ENCODE data around the gene NDUFS7. TPM values are rescaled to one million over a fixed set of nuclear protein-coding genes. Genes with fewer than 3 reads are reported as not detected.

NDUFS7 gene
- total RNA-seq, 1 donor from 2014 or later: 83.3 TPM

- Mint-ChIP-seq H3K4me1 (ENCODE audit: unreplicated experiment) (no peaks in the 10 kb centered on the region), H3K27ac (no peak overlapping the region), H3K9me3 (no peaks in the 10 kb centered on the region), H3K27me3 (no peaks in the 10 kb centered on the region), H3K36me3 (no peaks in the 10 kb centered on the region), H3K4me3 (no peak overlapping the region)
- TF ChIP-seq CTCF (conservative IDR thresholded peaks at IDR 0.05): no peak
- no peak for DNase-seq (ENCODE audit: extremely low spot score, unreplicated experiment)
These were observed 11.7 kb downstream of the NDUFS7 start for GRCh38 chr19:1395194-1396018.

- no peaks in the 10 kb centered on the region for H3K36me3 Mint-ChIP-seq
- no peaks in the 10 kb centered on the region for H3K4me1 Mint-ChIP-seq (ENCODE audit: unreplicated experiment)
- DNase-seq (ENCODE audit: extremely low spot score, unreplicated experiment): no peak
- TF ChIP-seq CTCF (conservative IDR thresholded peaks at IDR 0.05): no peak
- H3K27me3 Mint-ChIP-seq: no peaks in the 10 kb centered on the region
- no peak overlapping the region for H3K4me3 Mint-ChIP-seq
- H3K27ac Mint-ChIP-seq: no peak overlapping the region
- H3K9me3 Mint-ChIP-seq: no peaks in the 10 kb centered on the region
These were observed 12.5 kb downstream of the NDUFS7 start for GRCh38 chr19:1396019-1396767.

GRCh38 chr19:1396768-1397679, 13.3 kb downstream of the NDUFS7 start:
- Mint-ChIP-seq H3K9me3 (no peaks in the 10 kb centered on the region), H3K4me1 (ENCODE audit: unreplicated experiment) (no peaks in the 10 kb centered on the region), H3K4me3 (no peak overlapping the region), H3K27me3 (no peaks in the 10 kb centered on the region), H3K27ac (no peak overlapping the region), H3K36me3 (no peaks in the 10 kb centered on the region)
- no peak for TF ChIP-seq CTCF (conservative IDR thresholded peaks at IDR 0.05)
- DNase-seq (ENCODE audit: extremely low spot score, unreplicated experiment): no peak

- TF ChIP-seq CTCF (conservative IDR thresholded peaks at IDR 0.05): no peak
- H3K27me3 Mint-ChIP-seq: no peaks in the 10 kb centered on the region
- no peaks in the 10 kb centered on the region for H3K9me3 Mint-ChIP-seq
- peaks cover 4% of the 10 kb centered on the region for H3K4me1 Mint-ChIP-seq (ENCODE audit: unreplicated experiment)
- no peaks in the 10 kb centered on the region for H3K36me3 Mint-ChIP-seq
- H3K4me3 Mint-ChIP-seq: no peak overlapping the region
- H3K27ac Mint-ChIP-seq: no peak overlapping the region
- DNase-seq (ENCODE audit: extremely low spot score, unreplicated experiment): no peak
These were observed 14.1 kb downstream of the NDUFS7 start for GRCh38 chr19:1397838-1398237.

GRCh38 chr19:1399079-1399478, 15.4 kb downstream of the NDUFS7 start:
- Mint-ChIP-seq H3K9me3 (no peaks in the 10 kb centered on the region), H3K27me3 (no peaks in the 10 kb centered on the region), H3K4me3 (no peak overlapping the region), H3K27ac (no peak overlapping the region), H3K36me3 (no peaks in the 10 kb centered on the region), H3K4me1 (ENCODE audit: unreplicated experiment) (peaks cover 9% of the 10 kb centered on the region)
- no peak for DNase-seq (ENCODE audit: extremely low spot score, unreplicated experiment)
- TF ChIP-seq CTCF (conservative IDR thresholded peaks at IDR 0.05): no peak

Measured in type B pancreatic cell (in vitro differentiated cells).